C4-2B (cell line): Measurements from ENCODE around the gene TH.

Source experiments
- ZFX ChIP-seq: fragments of 450-650 bp; IDR thresholded peaks from 2 replicates; pipeline ENCODE4 v1.6.1; 2017
- TF ChIP-seq, protein P1 (sequence below): fragments of 450-650 bp; conservative IDR thresholded peaks from 2 replicates; pipeline ENCODE4 v1.5.1; 2017; ENCODE audit warnings: mild to moderate bottlenecking

DNA sequence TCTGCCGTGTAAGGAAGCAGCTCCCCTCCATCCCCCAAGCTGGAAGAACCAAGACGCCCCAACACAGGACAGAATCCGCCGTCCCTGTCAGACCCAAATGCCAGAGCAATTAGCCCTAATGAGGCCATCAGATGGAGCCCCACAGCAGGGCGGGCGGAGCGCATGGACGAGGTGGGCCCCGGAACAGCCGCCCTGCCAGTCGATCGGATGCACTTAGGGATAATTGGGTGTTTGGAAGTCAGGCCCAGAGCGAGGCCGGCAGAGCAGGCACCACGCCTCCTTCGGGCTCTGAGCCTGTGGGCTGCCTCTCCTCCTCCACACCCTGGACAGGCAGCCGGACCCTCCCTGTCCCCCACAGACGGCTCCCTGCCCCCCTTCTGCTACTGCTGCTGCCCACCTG is 5.5 kb upstream of the TH start:
- TF ChIP-seq, protein P1, sequence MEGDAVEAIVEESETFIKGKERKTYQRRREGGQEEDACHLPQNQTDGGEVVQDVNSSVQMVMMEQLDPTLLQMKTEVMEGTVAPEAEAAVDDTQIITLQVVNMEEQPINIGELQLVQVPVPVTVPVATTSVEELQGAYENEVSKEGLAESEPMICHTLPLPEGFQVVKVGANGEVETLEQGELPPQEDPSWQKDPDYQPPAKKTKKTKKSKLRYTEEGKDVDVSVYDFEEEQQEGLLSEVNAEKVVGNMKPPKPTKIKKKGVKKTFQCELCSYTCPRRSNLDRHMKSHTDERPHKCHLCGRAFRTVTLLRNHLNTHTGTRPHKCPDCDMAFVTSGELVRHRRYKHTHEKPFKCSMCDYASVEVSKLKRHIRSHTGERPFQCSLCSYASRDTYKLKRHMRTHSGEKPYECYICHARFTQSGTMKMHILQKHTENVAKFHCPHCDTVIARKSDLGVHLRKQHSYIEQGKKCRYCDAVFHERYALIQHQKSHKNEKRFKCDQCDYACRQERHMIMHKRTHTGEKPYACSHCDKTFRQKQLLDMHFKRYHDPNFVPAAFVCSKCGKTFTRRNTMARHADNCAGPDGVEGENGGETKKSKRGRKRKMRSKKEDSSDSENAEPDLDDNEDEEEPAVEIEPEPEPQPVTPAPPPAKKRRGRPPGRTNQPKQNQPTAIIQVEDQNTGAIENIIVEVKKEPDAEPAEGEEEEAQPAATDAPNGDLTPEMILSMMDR = no peak
- TF ChIP-seq ZFX = no peak
